AG04450 (cell line): ENCODE measurements around the gene FRMPD4. TPM values are rescaled to one million over a fixed set of nuclear protein-coding genes. Genes with fewer than 3 reads are reported as not detected.

ENCODE experiments used
- CTCF ChIA-PET: fragments of 300-600, 350-600 bp; formaldehyde crosslinking; extraction: SDS; loops from one replicate; lab custom pipeline; 2022; ENCODE audit warnings: antibody characterized with exemption, inconsistent platforms; lab: Charles Lee
- POLR2A ChIA-PET: fragments of 350-600 bp; formaldehyde crosslinking; extraction: SDS; loops from one replicate; lab custom pipeline; 2021; ENCODE audit warnings: antibody characterized with exemption, inconsistent platforms; lab: Yijun Ruan, JAX
- DNase-seq: peaks from one replicate; pipeline ENCODE4 v3.0.0-alpha.2; 2011; ENCODE audit warnings: low read depth, low spot score
- H3K27ac ChIP-seq: one replicate; pipeline ENCODE4 v1.5.1; 2012; ENCODE audit warnings: low read depth, low read length, control low read depth
- H3K27me3 ChIP-seq: one replicate; pipeline ENCODE4 v1.6.0; 2012; ENCODE audit warnings: low read length; ENCODE audit not compliant: control insufficient read depth, insufficient read depth
- H3K4me3 ChIP-seq: 2 replicates; pipeline ENCODE4 v1.5.1; 2011; ENCODE audit warnings: mild to moderate bottlenecking, low read depth, low read length, control low read depth
- H3K9me3 ChIP-seq: 2 replicates; pipeline ENCODE4 v1.5.1; 2012; ENCODE audit warnings: low read length; ENCODE audit not compliant: control insufficient read depth, insufficient read depth
- polyA plus RNA-seq: library from polyadenylated mRNA; depleted of rRNA; stranded (reverse); fragments of >200 nt; gene quantifications from 2 replicates; pipeline ENCODE4 v1.2.3, GENCODE V29; 2011
- TF ChIP-seq, protein P1 (sequence below): IDR thresholded peaks from 2 replicates; pipeline ENCODE4 v1.5.1; 2011; ENCODE audit warnings: low read depth, low read length, control low read depth, inconsistent platforms

FRMPD4 gene
- polyA plus RNA-seq, 1 experiment, result 2.7 TPM

DNA sequence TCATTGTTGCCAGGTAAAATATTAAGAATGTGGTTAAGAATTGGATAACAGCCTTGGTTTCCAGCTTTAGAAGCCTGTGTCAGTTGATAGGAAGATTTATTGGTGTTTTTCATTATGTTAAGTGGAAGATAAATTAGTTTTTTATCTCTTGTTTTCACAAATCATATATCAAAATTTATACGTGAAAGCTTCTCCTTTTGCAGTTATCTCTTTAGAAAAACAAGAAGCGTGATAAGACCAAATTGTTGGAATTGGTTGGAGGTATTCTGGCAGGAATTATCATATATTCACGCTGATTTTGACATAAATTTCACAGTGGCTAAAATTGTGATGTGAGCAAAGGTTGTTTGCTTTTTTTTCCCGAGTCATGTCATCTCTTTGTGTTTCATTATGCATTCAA lies 90.6 kb downstream of the FRMPD4 start:
- TF ChIP-seq, protein P1, sequence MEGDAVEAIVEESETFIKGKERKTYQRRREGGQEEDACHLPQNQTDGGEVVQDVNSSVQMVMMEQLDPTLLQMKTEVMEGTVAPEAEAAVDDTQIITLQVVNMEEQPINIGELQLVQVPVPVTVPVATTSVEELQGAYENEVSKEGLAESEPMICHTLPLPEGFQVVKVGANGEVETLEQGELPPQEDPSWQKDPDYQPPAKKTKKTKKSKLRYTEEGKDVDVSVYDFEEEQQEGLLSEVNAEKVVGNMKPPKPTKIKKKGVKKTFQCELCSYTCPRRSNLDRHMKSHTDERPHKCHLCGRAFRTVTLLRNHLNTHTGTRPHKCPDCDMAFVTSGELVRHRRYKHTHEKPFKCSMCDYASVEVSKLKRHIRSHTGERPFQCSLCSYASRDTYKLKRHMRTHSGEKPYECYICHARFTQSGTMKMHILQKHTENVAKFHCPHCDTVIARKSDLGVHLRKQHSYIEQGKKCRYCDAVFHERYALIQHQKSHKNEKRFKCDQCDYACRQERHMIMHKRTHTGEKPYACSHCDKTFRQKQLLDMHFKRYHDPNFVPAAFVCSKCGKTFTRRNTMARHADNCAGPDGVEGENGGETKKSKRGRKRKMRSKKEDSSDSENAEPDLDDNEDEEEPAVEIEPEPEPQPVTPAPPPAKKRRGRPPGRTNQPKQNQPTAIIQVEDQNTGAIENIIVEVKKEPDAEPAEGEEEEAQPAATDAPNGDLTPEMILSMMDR, result no peak
- ChIA-PET POLR2A (no interaction called here), CTCF (no interaction called here)
- Histone ChIP-seq H3K4me3 (no peak overlapping the region), H3K9me3 (no peaks in the 10 kb centered on the region), H3K27me3 (no peaks in the 10 kb centered on the region), H3K27ac (no peak overlapping the region)
- no peak for DNase-seq

DNA sequence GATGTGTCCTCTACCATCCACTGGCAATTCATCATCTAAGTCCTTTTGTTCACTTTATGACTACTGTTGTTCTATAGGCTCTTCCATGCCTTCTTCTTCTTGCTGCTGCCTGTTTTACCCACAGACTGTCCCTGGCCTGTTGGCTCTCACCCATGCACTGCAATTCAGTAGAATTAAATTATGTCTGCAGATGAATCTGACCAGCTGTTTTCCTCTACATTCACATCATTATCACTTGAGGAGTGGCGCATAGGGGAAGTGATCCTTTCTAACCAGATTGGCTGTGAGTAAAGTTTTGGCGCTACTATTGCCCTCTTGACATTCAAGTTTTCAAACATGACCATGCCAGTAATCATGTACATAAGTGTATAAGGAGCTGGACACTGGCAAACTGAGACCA lies 91.7 kb downstream of the FRMPD4 start:
- no peaks in the 10 kb centered on the region for H3K27me3 ChIP-seq
- H3K4me3 ChIP-seq, result no peak overlapping the region
- ChIA-PET CTCF (no interaction called here), POLR2A (no interaction called here)
- DNase-seq, result no peak
- TF ChIP-seq, protein P1, result no peak
- H3K27ac ChIP-seq, result no peak overlapping the region
- H3K9me3 ChIP-seq, result no peaks in the 10 kb centered on the region

DNA sequence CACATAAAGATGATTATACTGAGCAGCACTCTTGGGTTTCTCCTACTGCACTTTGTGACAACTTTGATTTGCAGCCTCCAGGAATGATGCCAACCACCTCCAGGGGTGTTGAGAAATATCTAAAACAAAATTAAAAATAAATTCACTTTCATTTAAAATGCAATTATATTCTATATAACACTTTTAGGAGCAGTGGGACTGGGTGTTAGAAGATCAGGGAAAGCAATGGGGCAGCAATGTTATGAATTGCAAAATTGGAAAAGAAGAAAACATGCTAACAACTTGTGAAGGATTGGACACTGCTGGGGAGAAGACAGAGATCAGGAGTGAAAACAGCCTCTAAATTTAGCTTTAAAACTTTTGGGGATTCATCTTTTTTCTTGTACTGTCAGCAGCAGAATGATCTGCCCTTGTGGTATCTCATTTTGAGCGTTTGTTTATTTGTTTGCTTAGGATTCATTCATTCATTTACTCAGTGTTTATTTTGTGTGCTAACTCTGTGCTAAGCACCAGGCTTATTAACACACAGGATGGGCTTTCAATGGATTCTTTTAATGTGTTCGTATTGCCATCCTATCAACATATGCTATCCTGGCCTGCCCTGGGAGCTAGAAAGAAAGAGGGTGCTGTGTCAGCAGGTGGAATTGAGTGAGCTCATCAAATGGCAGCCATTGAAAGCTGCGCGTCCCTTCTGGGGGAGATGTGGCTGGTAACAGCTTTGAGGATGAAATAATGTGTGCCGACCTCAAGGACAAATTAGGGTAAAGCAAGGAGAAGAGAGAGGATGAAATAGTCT lies 96.5 kb downstream of the FRMPD4 start:
- no peak overlapping the region for H3K27ac ChIP-seq
- DNase-seq, result no peak
- H3K27me3 ChIP-seq, result no peaks in the 10 kb centered on the region
- ChIA-PET CTCF (no interaction called here), POLR2A (no interaction called here)
- H3K9me3 ChIP-seq, result no peaks in the 10 kb centered on the region
- TF ChIP-seq, protein P1, result no peak
- H3K4me3 ChIP-seq, result no peak overlapping the region

DNA sequence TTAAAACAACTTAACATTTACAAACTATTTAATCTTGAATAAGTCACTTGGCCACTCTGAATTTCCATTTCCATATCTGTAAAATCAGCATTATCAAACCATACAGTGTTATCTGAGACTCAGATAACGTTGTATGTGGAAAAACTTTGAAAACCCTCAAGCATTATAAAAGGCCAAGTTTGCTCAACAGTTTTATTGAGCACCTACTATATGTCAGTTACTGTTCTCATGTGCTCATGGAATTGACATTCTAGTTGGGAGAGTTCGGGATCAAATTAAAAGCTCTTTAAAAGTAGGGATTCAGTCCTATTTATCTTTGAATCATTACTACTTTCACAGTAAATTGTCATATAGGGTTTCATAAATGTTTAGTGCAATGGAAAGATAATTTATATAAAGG lies 97.9 kb downstream of the FRMPD4 start:
- Histone ChIP-seq H3K27me3 (no peaks in the 10 kb centered on the region), H3K27ac (no peak overlapping the region), H3K4me3 (no peak overlapping the region), H3K9me3 (no peaks in the 10 kb centered on the region)
- CTCF ChIA-PET, result interaction anchor here (0.6 kb wide), 1 partner anchor 536 kb away, joined by 8 read pairs; no protein-coding TSS in a partner anchor
- TF ChIP-seq, protein P1, result no peak
- POLR2A ChIA-PET, result no interaction called here
- DNase-seq, result no peak

DNA sequence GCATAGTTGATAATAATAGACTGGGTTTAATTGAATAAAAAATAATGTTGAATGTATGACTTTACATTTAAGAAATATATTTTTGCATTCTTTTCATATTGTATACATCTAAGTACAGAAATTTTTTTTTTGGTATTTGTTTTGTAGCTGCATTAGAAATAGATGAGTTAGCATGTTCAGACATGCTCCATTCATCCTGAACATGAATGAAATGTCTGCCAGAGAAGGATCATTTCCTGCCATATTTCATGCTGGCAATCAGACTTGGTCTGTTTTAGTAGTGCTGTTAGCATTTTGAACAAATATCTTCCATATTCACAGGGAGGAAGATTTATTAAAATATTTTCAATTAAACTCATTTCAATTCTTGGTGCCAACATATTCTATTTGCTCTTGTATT lies 98.9 kb downstream of the FRMPD4 start:
- no peaks in the 10 kb centered on the region for H3K9me3 ChIP-seq
- H3K27me3 ChIP-seq, result no peaks in the 10 kb centered on the region
- TF ChIP-seq, protein P1, result no peak
- CTCF ChIA-PET, result no interaction called here
- no peak for DNase-seq
- POLR2A ChIA-PET, result no interaction called here
- H3K27ac ChIP-seq, result no peak overlapping the region
- H3K4me3 ChIP-seq, result no peak overlapping the region
